Measurements from ENCODE around the gene INPP5F.
"Not testable (repeated sequence)": the region's sequence is repeated elsewhere in the genome, so short reads cannot be mapped to it uniquely, and the experiment has no call there.

INPP5F gene

GRCh38 chr10:119706521-119707278, 19.1 kb upstream of the INPP5F start:
- no peak for DNase-seq

- DNase-seq, result not testable (repeated sequence)
Observed at GRCh38 chr10:119707331-119707730, 18.5 kb upstream of the INPP5F start.

DNA sequence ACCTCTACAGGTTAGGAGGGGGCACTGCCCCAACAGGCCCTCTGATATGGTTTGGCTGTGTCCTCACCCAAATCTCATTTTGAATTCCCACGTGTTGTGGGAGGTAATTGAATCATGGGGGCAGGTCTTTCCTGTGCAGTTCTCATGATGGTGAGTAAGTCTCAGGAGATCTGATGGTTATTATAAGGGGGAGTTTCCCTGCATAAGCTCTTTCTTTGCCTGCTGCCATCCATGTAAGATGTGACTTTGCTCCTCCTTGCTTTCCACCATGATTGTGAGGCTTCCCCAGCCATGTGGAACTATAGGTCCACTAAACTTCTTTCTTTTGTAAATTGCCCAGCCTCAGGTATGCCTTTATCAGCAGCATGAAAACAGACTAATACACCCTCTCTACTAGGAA, 14.9 kb upstream of the INPP5F start:
- not testable (repeated sequence) for DNase-seq

DNA sequence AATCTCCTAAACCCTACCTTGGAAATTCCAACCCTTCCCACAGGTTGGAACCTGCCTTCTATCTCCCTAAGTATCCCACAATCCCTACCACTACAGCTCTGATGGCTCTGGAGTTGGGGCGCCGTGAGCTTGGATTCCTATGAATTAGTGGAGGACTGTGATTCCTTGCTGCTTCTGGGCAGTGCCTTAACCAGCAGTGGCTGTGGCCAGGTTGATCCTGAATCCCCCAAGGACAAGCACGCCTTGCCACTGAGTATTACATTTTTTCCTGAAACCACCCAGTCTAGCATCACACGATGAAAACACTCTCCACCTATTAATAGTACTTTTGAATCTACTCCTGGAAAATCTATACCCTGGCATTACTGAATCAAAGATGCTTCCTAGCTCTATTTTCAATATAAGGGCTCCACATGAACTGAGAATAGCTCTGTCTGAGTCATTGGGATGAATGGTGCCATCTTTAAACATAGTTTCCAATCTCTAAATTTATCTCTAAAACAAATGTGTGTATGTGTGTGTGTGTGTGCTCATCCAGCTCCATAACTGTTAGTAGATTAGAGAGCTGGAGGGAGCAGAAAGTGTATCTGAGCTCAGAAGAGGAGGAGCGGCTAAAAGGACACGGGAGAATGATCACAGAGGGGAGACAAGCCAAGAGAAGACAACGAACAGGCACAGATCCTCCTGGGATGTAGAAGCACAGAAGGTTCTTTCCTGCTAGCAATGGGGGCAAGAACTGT, 11.9 kb upstream of the INPP5F start:
- no peak for DNase-seq

GRCh38 chr10:119714484-119714816, 11.4 kb upstream of the INPP5F start:
- no peak for DNase-seq

GRCh38 chr10:119715628-119716505, 10.0 kb upstream of the INPP5F start:
- no peak for DNase-seq

DNA sequence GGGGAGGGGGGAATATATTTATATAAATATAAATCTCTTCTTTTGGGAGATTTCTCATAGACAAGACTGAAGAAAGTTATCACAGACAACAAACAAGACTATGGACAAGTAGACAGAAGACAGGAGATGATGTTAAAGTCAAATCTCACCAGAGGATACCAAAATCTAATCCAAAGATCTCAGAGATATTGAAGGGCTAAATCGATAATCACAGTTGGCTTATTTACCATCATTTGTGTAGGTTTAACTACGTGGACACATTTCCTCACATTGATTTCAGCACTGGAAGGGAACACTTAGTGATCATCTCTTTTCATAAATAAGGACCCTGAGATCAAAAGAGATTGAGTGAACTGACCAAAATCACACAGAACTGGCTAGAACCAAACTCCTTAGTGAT, 2.7 kb upstream of the INPP5F start:
- no peak for DNase-seq

DNA sequence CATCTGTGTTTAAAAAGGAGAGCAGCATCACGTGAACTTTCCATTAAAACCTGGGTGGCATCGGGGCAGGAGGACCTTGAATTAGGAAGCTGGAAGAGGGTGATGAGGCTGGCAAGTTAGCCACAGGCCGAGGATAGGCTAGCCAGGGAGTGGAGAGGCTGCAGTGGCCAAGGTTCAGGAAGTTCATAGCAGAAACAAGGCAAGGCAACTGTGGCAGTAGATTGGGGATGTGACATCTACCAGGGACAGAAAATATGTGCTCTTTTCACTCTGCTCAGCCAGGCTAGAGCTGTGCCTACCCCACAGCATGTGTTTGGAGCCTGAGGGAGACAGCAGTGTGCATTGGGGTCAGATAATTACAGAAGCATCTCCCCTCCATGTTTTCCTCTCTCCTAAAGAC, 2.2 kb upstream of the INPP5F start:
- DNase-seq, result no peak

DNA sequence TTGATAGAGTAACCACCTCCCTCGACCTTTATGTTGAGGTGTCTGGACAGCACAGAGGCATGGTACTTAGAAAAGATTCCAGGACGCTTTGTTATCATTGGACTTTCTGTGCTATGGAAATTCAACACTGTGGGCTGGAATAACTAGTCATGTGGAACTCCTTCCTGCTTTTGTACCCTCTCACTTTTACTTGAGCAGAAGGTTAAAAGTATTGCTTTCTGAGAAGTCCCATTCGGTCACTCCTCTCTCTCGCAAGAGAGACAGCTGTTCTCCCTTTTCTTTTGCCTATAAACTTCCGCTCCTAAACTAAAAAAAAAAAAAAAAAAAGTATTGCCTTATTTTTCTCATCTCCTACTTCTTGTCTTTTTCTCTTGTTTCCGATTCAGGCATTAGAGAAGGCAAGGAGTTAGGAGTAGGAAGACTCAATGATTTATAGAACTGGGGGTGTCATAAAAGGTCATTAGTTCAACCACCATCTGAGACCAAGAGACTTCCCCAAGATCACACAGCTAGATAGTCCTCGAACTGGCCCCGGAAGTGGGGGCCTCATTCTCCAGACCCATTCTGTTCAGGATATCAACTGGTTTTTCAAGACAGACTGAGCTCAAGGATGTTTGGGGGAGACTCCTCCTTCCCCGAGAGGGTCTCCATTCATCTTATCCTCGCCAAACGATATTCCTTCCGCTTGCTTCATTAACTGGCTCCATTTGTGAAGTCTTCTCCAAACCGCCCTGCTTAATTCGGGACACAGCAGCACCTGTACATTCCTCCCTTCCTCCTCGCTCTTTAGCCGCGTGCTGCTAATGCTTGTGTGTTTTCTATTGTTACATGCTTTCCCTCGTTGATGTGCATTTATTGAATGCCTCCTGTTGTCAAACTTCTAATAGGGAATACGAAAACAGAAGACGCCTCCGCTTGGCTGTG, 995 bp upstream of the INPP5F start:
- DNase-seq, result peak; percentile 39

- DNase-seq, result no peak
Observed at GRCh38 chr10:119725517-119725827, 378 bp upstream of the INPP5F start.

DNA sequence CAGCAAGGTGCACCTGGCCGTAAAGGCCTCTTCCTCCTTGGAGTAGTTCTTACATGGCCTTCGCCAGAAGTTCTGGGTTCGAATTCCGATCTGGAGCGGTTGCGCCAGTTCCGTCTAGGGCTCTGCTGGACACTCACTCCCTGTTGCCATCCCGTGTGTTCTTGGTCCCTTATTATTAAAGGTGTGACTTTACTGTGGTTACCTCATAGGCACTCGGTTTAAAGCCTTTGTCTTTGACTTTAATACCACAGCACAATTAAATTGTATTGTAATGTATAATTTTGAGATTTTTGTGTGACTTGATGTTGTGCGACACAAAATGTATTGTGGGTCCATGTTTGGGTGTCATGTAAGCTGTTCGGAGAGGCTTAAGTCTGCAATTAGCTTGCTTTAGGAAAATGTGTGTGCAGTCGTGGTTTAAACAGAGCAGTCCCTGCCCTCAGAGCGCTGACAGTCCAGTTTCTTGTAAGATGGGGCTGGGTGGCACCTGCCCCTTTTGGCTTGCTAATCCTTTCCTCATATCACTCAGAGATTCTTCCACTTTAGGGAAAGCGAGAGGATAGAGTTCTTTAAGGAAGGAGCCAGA, 919 bp downstream of the INPP5F start:
- DNase-seq, result no peak

DNA sequence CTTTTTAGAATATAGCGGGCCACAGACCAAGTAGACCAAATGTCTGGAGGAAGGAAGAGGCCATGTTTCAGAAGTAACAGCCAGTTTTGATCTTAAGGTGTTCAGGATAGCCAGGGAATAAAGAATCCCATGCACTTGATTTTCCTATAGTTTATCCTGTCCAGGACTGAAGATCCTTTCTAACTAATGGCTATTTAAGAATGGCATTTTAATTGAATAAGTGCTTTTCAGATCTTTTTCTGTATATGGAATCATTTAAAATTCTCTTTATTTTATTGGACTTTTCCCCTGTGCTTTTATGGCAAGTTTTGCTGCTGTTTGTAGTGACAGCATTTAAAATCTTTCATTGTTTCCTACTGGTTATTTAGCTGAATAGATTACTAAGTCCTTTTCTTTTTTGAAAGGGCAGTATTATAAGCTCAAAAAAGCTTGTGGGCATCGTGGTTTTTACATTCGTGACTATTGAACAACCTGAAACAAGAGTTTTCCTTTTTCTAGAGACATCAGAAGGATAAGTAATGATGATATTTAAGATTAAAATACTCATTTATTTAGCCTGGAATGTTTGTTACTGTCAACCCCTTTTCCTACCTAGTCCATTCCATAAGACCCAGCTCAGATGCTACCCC, 2.4 kb downstream of the INPP5F start:
- DNase-seq, result no peak

DNA sequence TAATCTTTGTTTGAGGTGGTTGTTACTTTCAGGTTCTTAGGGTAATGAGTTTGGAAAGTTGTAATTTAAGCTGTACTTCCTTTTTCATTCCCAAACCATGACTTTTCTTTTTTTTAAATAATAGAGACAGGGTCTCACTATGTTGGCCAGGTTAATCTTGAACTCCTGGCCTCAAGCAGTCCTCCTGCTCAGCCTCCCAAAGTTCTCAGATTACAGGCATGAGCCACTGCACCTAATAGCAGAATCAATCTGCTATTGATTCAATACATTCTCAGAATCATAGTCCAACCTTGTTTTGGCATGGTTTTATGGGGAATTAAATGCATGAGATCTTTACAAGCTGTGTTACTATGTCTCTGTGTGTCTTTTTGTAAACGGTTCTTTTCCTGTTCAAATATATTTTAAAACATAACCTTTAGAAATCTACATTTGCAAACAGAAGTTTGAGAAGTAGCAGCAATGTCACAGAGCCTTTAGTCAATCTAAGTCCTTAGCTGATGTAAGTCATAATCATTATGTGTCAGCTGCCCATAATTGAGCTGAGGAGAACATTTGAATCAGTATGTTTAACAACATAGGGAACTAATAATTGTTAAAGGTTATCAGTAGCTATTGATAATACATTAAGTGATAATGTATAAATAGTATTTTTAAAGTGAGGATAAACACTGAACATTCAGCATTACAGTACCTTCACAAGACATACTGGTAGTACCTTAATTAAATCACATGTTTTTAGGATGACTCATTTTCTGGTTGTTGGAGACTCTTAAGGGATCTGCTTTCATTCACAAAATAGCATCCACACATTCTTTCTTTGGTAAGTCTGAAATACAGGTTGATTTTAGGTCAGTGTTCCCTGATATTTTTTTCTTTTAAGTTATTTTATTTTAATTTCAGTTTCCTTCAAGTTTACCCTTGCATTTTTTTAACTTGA, 8.8 kb downstream of the INPP5F start:
- no peak for DNase-seq

DNA sequence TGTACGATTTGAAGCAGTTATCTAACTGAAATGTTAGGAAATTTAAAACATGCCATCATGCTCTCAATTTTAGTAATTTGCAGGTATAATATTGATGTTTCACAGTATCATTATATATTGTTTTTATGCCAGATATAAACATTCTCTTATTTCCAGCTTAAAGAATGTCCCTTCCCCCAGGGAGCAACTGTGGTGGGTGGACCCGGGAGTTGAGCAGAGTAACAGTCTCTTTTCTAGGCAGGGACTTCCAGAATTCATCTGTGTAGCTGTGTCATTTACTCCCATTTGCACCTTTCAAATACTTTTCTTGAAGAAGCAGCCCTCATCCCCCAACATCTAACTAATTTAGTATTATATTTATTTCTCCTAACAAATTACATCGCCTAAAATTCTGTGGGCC, 9.6 kb downstream of the INPP5F start:
- DNase-seq, result no peak

DNA sequence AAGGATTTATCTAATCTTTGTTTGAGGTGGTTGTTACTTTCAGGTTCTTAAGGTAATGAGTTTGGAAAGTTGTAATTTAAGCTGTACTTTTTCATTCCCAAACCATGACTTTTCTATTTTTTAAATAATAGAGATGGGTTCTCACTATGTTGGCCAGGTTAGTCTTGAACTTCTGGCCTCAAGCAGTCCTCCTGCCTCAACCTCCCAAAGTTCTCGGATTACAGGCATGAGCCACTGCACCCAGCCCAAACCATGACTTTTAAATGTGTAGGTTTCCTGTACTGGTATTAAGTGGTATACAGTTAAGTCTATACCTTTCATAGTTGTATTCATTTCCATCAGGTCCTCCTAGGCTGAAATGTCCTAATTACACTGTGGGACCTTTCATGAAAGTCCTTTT, 10.4 kb downstream of the INPP5F start:
- DNase-seq, result no peak

GRCh38 chr10:119737039-119737663, 11.3 kb downstream of the INPP5F start:
- DNase-seq, result no peak

DNA sequence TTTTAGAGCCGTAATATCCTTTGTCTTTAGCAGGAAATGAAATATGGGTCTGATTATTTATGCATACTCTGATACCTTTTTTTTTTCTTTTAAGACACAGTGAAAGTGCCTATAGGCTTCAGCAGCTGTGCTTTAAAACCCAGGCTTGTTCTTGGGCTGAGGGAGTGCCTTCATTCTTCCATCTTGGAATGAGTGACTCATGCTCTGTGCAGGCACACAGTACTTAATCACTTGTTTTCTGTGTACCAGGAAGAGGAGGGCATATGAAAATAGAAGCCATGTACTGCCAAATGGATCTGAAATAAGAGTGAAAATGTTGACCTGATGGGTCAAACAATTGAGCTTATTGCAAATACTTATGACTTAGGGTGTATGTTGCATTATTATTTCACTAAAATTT, 12.0 kb downstream of the INPP5F start:
- no peak for DNase-seq

- no peak for DNase-seq
Observed at GRCh38 chr10:119738962-119739361, 13.1 kb downstream of the INPP5F start.

GRCh38 chr10:119740096-119740495, 14.2 kb downstream of the INPP5F start:
- no peak for DNase-seq
